Upper lobe of left lung (tissue), 4 donors: Measurements from ENCODE around the gene RNF144B.

Source experiments
- POLR2A ChIP-seq, 4 donors: fragments of 450-650 bp; IDR thresholded peaks; one replicate each; pipeline ENCODE4 v1.5.1; 2016 to 2017; ENCODE audit warnings: antibody characterized with exemption in 4 of 4, mild to moderate bottlenecking in 2 of 4
- TF ChIP-seq, protein P1 (sequence below), 6 experiments: fragments of 450-650 bp in 4 of 6; fragments of 200-600 bp in 2 of 6; sonication (generic) in 2 of 6; IDR thresholded peaks; one replicate each; pipeline ENCODE4 v1.5.1; 2016 to 2019; ENCODE audit warnings: antibody characterized with exemption in 6 of 6

- no peak for TF ChIP-seq POLR2A (IDR thresholded peaks at IDR 0.05)
- TF ChIP-seq, protein P1, sequence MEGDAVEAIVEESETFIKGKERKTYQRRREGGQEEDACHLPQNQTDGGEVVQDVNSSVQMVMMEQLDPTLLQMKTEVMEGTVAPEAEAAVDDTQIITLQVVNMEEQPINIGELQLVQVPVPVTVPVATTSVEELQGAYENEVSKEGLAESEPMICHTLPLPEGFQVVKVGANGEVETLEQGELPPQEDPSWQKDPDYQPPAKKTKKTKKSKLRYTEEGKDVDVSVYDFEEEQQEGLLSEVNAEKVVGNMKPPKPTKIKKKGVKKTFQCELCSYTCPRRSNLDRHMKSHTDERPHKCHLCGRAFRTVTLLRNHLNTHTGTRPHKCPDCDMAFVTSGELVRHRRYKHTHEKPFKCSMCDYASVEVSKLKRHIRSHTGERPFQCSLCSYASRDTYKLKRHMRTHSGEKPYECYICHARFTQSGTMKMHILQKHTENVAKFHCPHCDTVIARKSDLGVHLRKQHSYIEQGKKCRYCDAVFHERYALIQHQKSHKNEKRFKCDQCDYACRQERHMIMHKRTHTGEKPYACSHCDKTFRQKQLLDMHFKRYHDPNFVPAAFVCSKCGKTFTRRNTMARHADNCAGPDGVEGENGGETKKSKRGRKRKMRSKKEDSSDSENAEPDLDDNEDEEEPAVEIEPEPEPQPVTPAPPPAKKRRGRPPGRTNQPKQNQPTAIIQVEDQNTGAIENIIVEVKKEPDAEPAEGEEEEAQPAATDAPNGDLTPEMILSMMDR (IDR thresholded peaks at IDR 0.05), result no peak
These were observed 20.0 kb downstream of the RNF144B start for GRCh38 chr6:18406955-18407749.
